SK-N-SH (cell line): ENCODE results near the gene IQGAP2. TPM values are rescaled to one million over a fixed set of nuclear protein-coding genes. Genes with fewer than 3 reads are reported as not detected.

Experiments
- CTCF ChIA-PET: fragments of 300-600, 350-600 bp; formaldehyde crosslinking; extraction: SDS; loops from one replicate; lab custom pipeline; 2021; lab: Yijun Ruan, JAX
- POLR2A ChIA-PET: fragments of 350-600 bp; sonication (Branson Sonifier 250); formaldehyde crosslinking; extraction: SDS; loops from one replicate; lab custom pipeline; 2020; ENCODE audit warnings: antibody characterized with exemption, inconsistent platforms; lab: Yijun Ruan, JAX
- DNase-seq: peaks from one replicate; pipeline ENCODE4 v3.0.0; 2012
- H2AFZ ChIP-seq: fragments of 200-600 bp; sonication (generic); 2 replicates; pipeline ENCODE4 v1.8.1; 2016; ENCODE audit warnings: antibody characterized with exemption, mild to moderate bottlenecking, low read depth
- H3F3A ChIP-seq: fragments of 200-600 bp; sonication (generic); replicated peaks from 2 replicates; pipeline ENCODE3; 2016; ENCODE audit warnings: antibody characterized with exemption, mild to moderate bottlenecking; ENCODE audit not compliant: insufficient read depth
- H3K27ac ChIP-seq, 2 experiments: fragments of 200-500 bp in 1 of 2; fragments of 200-600 bp in 1 of 2; sonication (Bioruptor generic) in 1 of 2; sonication (generic), shearing (Covaris generic) in 1 of 2; 2 replicates each; pipeline versions ENCODE4 v1.5.1 to v1.6.1; 2014 to 2016; ENCODE audit warnings: low read depth in 2 of 2, inconsistent platforms in 1 of 2, low read length in 1 of 2, mild to moderate bottlenecking in 1 of 2, mixed read lengths in 1 of 2
- H3K27me3 ChIP-seq: fragments of 200-600 bp; sonication (generic), shearing (Covaris generic); 2 replicates; pipeline ENCODE4 v1.6.1; 2016; ENCODE audit warnings: mixed run types; ENCODE audit not compliant: insufficient read depth
- H3K36me3 ChIP-seq, 2 experiments: fragments of 200-500 bp in 1 of 2; fragments of 200-600 bp in 1 of 2; sonication (Bioruptor generic) in 1 of 2; sonication (generic) in 1 of 2; replicated peaks in 1 of 2; 2 replicates each; pipeline versions ENCODE3 to v1.5.1; 2014 to 2016; ENCODE audit warnings: low read length in 1 of 2, mild to moderate bottlenecking in 1 of 2; ENCODE audit not compliant: insufficient read depth in 2 of 2, control insufficient read depth in 1 of 2
- H3K4me1 ChIP-seq, 2 experiments: fragments of 200-500 bp in 1 of 2; fragments of 200-600 bp in 1 of 2; sonication (Bioruptor generic) in 1 of 2; sonication (generic), shearing (Covaris generic) in 1 of 2; 2 replicates each; pipeline versions ENCODE4 v1.5.1 to v1.6.1; 2014 to 2016; ENCODE audit warnings: low read depth in 1 of 2, low read length in 1 of 2, mixed run types in 1 of 2; ENCODE audit not compliant: insufficient read depth in 2 of 2, control insufficient read depth in 1 of 2
- H3K4me2 ChIP-seq: fragments of 200-600 bp; sonication (generic), shearing (Covaris generic); 2 replicates; pipeline ENCODE4 v1.6.1; 2017; ENCODE audit warnings: mixed run types
- H3K4me3 ChIP-seq, 2 experiments: fragments of 200-500 bp in 1 of 2; fragments of 200-600 bp in 1 of 2; sonication (Bioruptor generic) in 1 of 2; sonication (generic), shearing (Covaris generic) in 1 of 2; 2 replicates each; pipeline versions ENCODE4 v1.5.1 to v1.8.1; 2014 to 2016; ENCODE audit warnings: low read depth in 2 of 2, inconsistent platforms in 1 of 2, low read length in 1 of 2, mild to moderate bottlenecking in 1 of 2, mixed read lengths in 1 of 2, moderate library complexity in 1 of 2
- H3K79me2 ChIP-seq: fragments of 200-600 bp; sonication (generic); 2 replicates; pipeline ENCODE4 v1.8.1; 2017; ENCODE audit warnings: mild to moderate bottlenecking; ENCODE audit not compliant: insufficient read depth
- H3K9ac ChIP-seq: fragments of 200-600 bp; sonication (generic); 2 replicates; pipeline ENCODE4 v1.6.1; 2017; ENCODE audit warnings: mixed run types
- H3K9me2 ChIP-seq: fragments of 200-600 bp; sonication (generic); 2 replicates; pipeline ENCODE4 v1.6.1; 2017; ENCODE audit warnings: mixed run types
- H3K9me3 ChIP-seq: fragments of 200-600 bp; sonication (generic); 2 replicates; pipeline ENCODE4 v1.6.1; 2017; ENCODE audit warnings: mixed run types, mild to moderate bottlenecking, moderate library complexity
- H4K20me1 ChIP-seq: fragments of 200-600 bp; sonication (generic); 2 replicates; pipeline ENCODE4 v1.6.1; 2017; ENCODE audit warnings: mild to moderate bottlenecking, mixed run types; ENCODE audit not compliant: insufficient read depth
- EP300 ChIP-seq, 2 experiments: IDR thresholded peaks; 2 replicates each; pipeline versions ENCODE4 v1.4.0 to v1.6.1; 2012; ENCODE audit warnings: borderline replicate concordance in 1 of 2, low read depth in 1 of 2, low read length in 1 of 2
- FOXM1 ChIP-seq: IDR thresholded peaks from 2 replicates; pipeline ENCODE4 v1.4.0; 2012; ENCODE audit warnings: low read depth, mild to moderate bottlenecking
- GABPA ChIP-seq: IDR thresholded peaks from 2 replicates; pipeline ENCODE4 v1.4.0; 2012; ENCODE audit warnings: low read depth, mild to moderate bottlenecking
- IRF3 ChIP-seq: fragments of 150-350 bp; IDR thresholded peaks from 2 replicates; pipeline ENCODE4 v1.6.1; 2016; ENCODE audit warnings: mild to moderate bottlenecking, low read depth, low read length
- MEF2A ChIP-seq: IDR thresholded peaks from 2 replicates; pipeline ENCODE4 v1.4.0; 2012; ENCODE audit warnings: low read depth, borderline replicate concordance
- NFIC ChIP-seq: IDR thresholded peaks from 2 replicates; pipeline ENCODE4 v1.4.0; 2012; ENCODE audit warnings: borderline replicate concordance
- POLR2AphosphoS5 ChIP-seq: IDR thresholded peaks from 2 replicates; pipeline ENCODE4 v1.6.1; 2012; ENCODE audit warnings: low read depth, low read length
- RCOR1 ChIP-seq: fragments of 150-350 bp; IDR thresholded peaks from 2 replicates; pipeline ENCODE4 v1.6.1; 2017; ENCODE audit warnings: antibody characterized with exemption, low read length
- RFX5 ChIP-seq: IDR thresholded peaks from 2 replicates; pipeline ENCODE4 v1.6.1; 2012; ENCODE audit warnings: mild to moderate bottlenecking, improper control_type of control experiment, low read length
- RXRA ChIP-seq: IDR thresholded peaks from 2 replicates; pipeline ENCODE4 v1.4.0; 2012; ENCODE audit warnings: low read depth, mild to moderate bottlenecking, borderline replicate concordance
- SMC3 ChIP-seq: IDR thresholded peaks from 2 replicates; pipeline ENCODE4 v1.6.1; 2012; ENCODE audit warnings: low read depth, low read length, improper control_type of control experiment
- TAF1 ChIP-seq: IDR thresholded peaks from 2 replicates; pipeline ENCODE4 v1.6.1; 2012; ENCODE audit warnings: low read depth, mild to moderate bottlenecking, low read length, moderate library complexity, borderline replicate concordance
- TEAD4 ChIP-seq: IDR thresholded peaks from 2 replicates; pipeline ENCODE4 v1.4.0; 2012; ENCODE audit warnings: mild to moderate bottlenecking, borderline replicate concordance; ENCODE audit not compliant: insufficient read depth
- ZBTB33 ChIP-seq: IDR thresholded peaks from 2 replicates; pipeline ENCODE4 v1.4.0; 2012; ENCODE audit warnings: low read depth, borderline replicate concordance
- WGBS: methylation state at CpG from one replicate; pipeline ENCODE4 v1.1.6; 2017; ENCODE audit warnings: low lambda C conversion rate; 5-methylcytosine and 5-hydroxymethylcytosine counted together
- polyA plus RNA-seq, 3 experiments: library from polyadenylated mRNA; depleted of rRNA; stranded (reverse); fragments of >200 nt; gene quantifications; 2 replicates each; pipeline ENCODE4 v1.2.3, GENCODE V29; 2012

The IQGAP2 gene
- polyA plus RNA-seq, 1 of the 3 experiments (the other 2 are of a cell fraction) = 2.1 TPM

- Histone ChIP-seq H3K9me3 (no peaks in the 10 kb centered on the region), H3K36me3 (peaks cover 0 to 5% of the 10 kb centered on the region in 2 experiments), H3K4me3 (no peak overlapping the region), H2AFZ (no peak overlapping the region), H4K20me1 (no peaks in the 10 kb centered on the region), H3K4me2 (no peak overlapping the region), H3K27ac (no peak overlapping the region), H3K27me3 (no peaks in the 10 kb centered on the region), H3K9me2 (no peaks in the 10 kb centered on the region), H3K4me1 (peaks cover 0 to 12% of the 10 kb centered on the region in 2 experiments; a peak in 3 of 4 replicates), H3F3A (no peaks in the 10 kb centered on the region), H3K9ac (no peak overlapping the region), H3K79me2 (no peaks in the 10 kb centered on the region)
- CTCF ChIA-PET = interaction anchor here (0.7 to 1.4 kb wide), 4 partner anchors 14 to 117 kb away, joined by 3 to 5 read pairs (median 3); no protein-coding TSS in a partner anchor
- WGBS = 70% methylated on average over 6 of the region's 6 CpGs
- POLR2A ChIA-PET = no interaction called here
- no peak for TF ChIP-seq RXRA
- no peak for TF ChIP-seq IRF3
- TF ChIP-seq RCOR1 = no peak
- no peak for TF ChIP-seq RFX5
- no peak for TF ChIP-seq FOXM1
- TF ChIP-seq TAF1 = no peak
- no peak for TF ChIP-seq MEF2A
- TF ChIP-seq NFIC = no peak
- no peak for TF ChIP-seq ZBTB33
- no peak for TF ChIP-seq GABPA
- TF ChIP-seq SMC3 = no peak
- TF ChIP-seq TEAD4 = no peak
- no peak for TF ChIP-seq POLR2AphosphoS5
- no peak for DNase-seq
These were observed 254.7 kb downstream of the IQGAP2 start for GRCh38 chr5:76657683-76658311.

GRCh38 chr5:76660360-76660759 is 257.3 kb downstream of the IQGAP2 start:
- no peak overlapping the region for H3K4me2 ChIP-seq
- H2AFZ ChIP-seq = no peak overlapping the region
- H3K4me1 ChIP-seq = peaks cover 0 to 12% of the 10 kb centered on the region in 2 experiments; a peak in 3 of 4 replicates
- H3K9ac ChIP-seq = no peak overlapping the region
- no peaks in the 10 kb centered on the region for H3F3A ChIP-seq
- H3K9me2 ChIP-seq = no peaks in the 10 kb centered on the region
- CTCF ChIA-PET = interaction anchor here (0.6 kb wide), 1 partner anchor 115 kb away, joined by 3 read pairs; no protein-coding TSS in a partner anchor
- H3K4me3 ChIP-seq = no peak overlapping the region
- POLR2A ChIA-PET = no interaction called here
- 82% methylated on average over 2 of the region's 2 CpGs for WGBS
- no peaks in the 10 kb centered on the region for H3K9me3 ChIP-seq
- DNase-seq = no peak
- no peak overlapping the region; a peak in 1 of 4 replicates for H3K27ac ChIP-seq
- no peaks in the 10 kb centered on the region for H4K20me1 ChIP-seq
- H3K27me3 ChIP-seq = no peaks in the 10 kb centered on the region
- TF ChIP-seq EP300 (IDR thresholded peaks at IDR 0.05; ENCODE audit: borderline replicate concordance in 1 of 2, low read depth in 1 of 2, low read length in 1 of 2) (0 out of 4 replicates have a peak, but pooled peaks of 1 of the 2 experiments have one; percentile 16), FOXM1 (no peak)
- H3K79me2 ChIP-seq = no peaks in the 10 kb centered on the region
- peaks cover 0 to 5% of the 10 kb centered on the region in 2 experiments for H3K36me3 ChIP-seq
